Aorta (tissue), 4 donors: Measurements from ENCODE around the gene FGFBP3. TPM values are rescaled to one million over a fixed set of nuclear protein-coding genes. Genes with fewer than 3 reads are reported as not detected.

ENCODE experiments used
- polyA plus RNA-seq, 2 donors: library from polyadenylated mRNA; stranded (reverse); fragments of 200-250 nt; gene quantifications; one replicate each; pipeline ENCODE4 v1.2.3, GENCODE V29; 2013
- total RNA-seq, 2 donors: library from RNA; stranded (reverse); fragmentation: NEBNext Ultra II Directional; extraction: Animal tissue kit (Norgen Biotek cat#: 25700); gene quantifications; one replicate each; pipeline ENCODE4 v1.2.1, GENCODE V29; 2021
- donor health status: healthy with polysubstance abuse.
- donor health status: Bipolar disorder and iron deficiency.
- donor health status: DM: no; HTN: no; CAD: no.
- donor health status: DM: yes; HTN: yes; CAD: no.

FGFBP3 gene
- total and polyA plus RNA-seq, 4 donors, result 1.2 to 1.7 (median 1.4) TPM

Other genes with a start within 250 kb of the FGFBP3 start
- 10 to 100 TPM; 38.2 to 43.2 TPM for gene TNKS2, start 111.1 kb downstream of the FGFBP3 start, total RNA-seq
- 10 to 100 TPM in 1 of 2 donors, 1 to 10 TPM in 1; 9.8 to 16.7 TPM for gene TNKS2, start 111.1 kb downstream of the FGFBP3 start, polyA plus RNA-seq
- 10 to 100 TPM; 45.2 to 48.2 TPM for gene BTAF1, start 14.3 kb upstream of the FGFBP3 start, total RNA-seq
- gene BTAF1, start 14.3 kb upstream of the FGFBP3 start, polyA plus RNA-seq, result 10 to 100 TPM in 1 of 2 donors, 1 to 10 TPM in 1; 3.3 to 23.0 TPM